GM18526 (cell line): Measurements from ENCODE around the gene IGDCC3.

Source experiments
- POLR2A ChIP-seq: IDR thresholded peaks from 3 replicates; pipeline ENCODE4 v1.6.1; 2011; ENCODE audit not compliant: insufficient read length; ENCODE audit errors: extremely low read depth

The IGDCC3 gene

DNA sequence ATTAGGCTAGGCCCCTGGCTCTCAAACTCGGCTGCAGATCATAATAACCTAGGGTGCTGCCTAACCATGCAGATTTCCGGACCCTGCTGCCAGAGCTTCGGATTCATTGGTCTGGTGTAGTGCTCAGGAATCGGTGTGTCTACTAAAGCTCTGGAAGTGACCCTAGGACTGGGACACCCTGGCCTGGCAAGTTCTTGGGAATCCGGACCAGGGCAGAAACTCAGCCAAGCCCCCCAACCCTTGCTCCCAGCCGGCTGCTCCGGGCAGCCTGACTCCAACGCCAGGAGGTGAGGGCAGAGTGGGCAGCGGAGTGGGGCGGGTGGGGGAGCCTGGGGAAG is 23.0 kb downstream of the IGDCC3 start:
- no peak for TF ChIP-seq POLR2A

DNA sequence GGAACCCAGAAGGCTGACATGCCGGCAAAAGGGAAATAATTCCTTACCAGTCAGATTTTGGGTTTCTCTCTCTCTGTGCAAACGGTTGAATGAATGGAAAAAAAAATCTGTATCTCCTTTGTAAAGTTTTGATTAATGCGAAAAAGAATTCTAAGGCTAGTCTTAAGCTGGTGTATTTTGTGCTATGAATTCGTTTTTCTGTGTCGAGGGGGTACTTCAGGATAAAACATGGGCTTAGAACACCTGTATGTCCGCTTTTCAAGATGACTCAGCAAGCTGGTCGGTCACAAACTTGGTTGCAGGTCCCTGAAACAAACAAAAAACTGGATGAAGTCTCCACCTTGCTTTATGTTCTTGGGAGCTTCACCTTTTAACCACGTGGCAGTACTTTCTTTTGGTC is 28.5 kb downstream of the IGDCC3 start:
- TF ChIP-seq POLR2A = no peak

DNA sequence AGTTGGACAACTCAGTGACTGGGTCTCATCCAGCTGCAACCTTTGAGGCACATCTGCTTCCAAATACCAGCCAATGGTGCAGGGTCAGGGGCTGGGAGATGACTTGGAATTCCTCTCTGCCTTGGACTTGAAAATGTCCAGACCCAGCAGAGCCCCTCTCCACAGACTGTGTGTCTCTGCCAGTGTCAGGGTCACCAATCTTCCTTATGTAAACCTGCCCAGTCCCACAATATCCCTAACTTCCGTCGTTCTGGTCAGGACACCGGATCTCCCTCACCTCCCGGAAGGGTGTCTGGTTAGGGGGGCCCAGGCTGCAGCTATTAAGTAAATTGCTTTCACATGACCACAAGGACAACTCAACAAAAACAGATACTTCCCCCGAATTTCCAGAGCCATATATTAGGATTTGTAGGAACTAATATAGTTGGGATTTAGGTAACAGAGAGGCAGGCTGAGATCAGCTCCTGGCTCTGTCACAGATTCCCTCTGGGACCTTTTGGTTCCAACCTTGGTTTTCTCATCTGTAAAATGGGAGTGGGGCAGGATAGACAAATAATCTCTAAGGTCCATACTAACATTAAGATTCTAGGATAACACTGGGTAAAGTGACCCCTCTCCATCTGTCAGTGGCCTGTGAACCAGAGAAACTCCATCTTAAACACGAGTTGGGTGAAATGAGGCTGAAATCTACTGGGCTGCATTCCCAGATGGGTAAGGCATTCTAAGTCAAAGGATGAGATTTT is 30.8 kb downstream of the IGDCC3 start:
- TF ChIP-seq POLR2A = no peak

DNA sequence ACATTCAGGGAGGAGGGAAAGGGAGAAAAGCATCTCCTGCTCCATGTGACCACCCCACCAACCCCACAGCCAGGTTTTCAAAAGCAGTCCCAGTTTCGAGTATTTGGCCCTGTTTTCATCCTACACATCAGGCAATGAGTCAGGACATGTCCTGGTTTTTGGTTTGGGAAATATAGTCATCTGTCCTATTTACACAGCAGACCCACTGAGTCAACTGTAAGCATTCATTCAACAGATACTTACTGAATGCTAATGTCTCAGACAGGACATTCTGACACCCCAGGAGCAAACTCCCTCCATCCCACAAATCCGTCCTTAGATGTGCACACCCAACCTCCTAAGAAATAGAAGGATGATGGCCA is 32.9 kb downstream of the IGDCC3 start:
- TF ChIP-seq POLR2A = no peak

DNA sequence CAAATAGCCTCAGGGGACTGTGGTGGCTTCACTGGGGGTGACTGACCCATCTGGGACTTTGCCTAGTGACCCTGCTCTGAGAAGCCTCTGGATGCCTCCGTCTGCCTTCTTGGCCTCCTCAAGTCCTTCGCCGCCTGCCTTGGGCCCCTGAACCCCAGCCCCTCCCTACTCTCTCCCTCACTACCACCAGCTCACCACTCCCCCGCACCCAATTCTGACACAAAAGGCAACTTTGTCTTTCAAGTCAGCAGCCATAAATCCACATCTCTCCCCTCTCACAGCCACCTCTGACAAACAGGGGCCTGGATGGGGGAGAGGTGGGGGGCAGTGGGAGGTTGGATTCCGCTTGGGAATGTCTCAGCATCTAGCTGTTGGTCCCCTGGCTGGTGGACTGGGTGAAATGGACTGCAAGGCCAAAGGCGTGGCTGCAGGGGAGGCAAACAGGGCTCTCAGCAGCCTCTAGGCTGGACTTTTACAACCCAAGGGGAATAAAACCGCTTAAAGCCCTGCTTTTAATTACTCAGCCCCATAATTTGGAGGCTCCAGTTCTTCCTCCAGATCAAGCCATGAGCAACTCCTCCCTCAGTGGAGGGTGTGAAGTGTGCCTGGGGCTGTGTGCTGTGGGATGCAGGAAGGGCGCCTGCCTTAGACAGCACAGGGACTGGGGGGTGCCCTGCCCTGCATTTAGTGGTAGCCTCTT is 33.4 kb downstream of the IGDCC3 start:
- TF ChIP-seq POLR2A = no peak

DNA sequence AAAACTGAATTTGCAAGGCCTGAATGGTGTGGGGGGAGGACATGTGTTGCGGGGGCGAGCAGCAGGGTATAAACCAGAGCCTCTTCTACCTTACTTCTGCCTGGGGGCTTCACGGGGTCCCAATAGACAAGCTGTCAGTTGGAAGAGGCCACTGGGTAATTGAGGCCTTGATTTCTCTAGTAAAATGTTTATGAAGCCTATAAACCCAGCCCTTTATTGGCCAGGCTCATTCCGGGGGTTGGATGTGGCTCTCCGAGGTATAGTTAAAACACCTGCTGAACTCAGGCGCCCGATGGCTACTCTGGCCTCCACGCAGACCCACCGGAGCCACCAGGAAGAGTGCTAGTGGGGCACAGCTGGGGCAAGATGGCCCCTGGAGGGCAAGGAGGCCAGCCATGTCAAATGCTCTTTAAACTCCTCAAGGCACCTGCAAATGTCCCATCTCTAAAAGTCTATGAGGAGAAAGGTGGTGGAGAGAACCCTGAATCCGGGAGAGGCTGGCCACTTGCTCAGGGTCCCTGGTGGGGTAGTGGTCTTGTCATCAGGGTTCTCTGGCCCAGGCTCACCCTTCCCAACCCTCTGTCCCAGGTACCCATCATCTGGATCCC is 34.3 kb downstream of the IGDCC3 start:
- no peak for TF ChIP-seq POLR2A

DNA sequence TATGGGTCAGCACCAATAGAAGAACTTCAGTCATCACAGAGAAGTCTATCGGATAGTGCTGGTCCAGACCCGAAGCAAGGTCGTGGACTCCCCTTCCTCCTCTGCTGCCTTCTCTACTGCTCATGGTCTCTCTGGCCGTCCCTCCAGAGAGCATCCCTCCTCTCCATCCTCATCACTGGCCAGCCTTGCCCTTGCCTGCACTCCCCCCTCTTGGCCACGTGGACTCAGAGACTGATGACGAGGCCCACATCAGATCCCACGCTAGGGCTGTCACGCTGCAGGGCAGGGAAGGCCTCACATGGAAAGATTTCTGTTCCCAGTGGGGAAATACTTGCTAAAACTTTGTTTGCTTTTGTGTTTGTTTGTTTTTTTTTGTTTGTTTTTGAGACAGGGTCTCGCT is 35.3 kb downstream of the IGDCC3 start:
- TF ChIP-seq POLR2A = no peak

DNA sequence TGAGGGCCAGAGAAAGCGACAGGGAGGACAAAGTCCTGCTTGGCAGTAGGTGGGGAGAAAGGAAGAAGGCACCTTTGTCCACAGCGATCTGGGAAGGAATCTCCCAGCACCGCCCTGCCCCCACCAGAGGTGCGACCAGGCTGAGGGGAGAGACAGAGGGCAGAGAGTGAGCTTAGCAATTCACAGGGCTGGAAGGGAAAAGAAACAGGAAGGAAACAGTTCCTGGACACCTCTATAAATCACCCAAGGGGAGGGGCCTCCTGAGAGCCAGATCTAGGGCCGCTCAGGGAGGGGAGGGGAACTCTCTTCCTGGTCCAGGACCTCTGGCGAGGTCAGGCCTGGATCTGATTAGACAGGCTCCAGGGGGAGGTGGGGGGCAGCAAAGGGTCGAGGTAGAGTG is 37.9 kb downstream of the IGDCC3 start:
- TF ChIP-seq POLR2A = no peak

DNA sequence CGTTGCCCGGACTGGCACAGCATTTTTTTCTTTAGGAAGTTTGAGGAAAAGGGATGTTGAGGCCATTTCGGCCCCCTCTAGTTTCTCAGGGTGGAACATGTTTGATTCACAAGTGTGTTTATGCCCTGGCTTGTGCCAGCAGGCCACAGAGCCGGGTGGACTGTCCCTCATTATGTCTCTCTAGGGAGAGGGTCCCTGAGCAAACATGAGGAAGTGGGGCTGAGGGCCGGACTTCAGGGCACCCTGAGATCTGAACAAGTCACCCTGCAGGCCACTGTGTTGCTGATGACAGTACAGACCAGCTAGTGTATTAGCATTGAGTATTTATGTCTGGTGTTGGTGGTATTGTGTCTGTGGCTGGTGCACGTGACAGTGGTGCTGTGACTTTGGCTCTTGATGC is 38.4 kb downstream of the IGDCC3 start:
- TF ChIP-seq POLR2A = no peak

DNA sequence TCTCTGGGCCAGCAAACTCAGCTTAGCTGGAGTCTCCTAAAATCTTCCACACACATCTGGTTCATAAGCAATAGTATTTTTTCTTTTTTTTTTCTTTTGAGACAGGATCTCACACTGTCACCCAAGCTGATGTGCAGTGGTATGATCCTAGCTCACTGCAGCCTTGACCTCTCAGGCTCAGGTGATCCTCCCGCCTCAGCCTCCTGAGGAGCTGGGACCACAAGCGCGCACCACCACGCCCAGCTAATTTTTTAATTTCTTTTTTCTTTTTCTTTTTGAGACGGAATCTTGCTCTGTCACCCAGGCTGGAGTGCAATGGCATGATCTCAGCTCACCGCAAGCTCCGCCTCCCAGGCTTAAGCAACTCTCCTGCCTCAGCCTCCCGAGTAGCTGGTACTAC is 39.0 kb downstream of the IGDCC3 start:
- no peak for TF ChIP-seq POLR2A

DNA sequence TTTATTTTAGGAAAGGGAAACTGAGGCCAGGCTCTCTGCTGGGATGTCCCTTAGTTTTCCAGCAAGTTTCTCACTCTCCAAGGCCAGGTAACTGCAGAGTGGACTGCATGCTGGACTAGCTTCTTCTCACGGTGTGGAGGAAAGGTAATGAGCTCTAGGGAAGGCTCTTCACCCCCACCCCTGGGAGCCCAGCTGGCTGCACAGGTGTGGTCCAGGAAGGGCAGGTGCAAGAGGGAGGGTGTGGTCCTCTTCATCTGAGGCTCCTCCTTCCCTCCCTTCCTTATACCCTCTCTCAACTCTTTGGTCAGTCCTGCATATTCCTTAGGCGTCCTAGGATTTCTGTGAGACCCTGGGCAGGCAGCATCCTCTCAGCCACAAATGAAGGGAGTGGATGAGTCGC is 39.4 kb downstream of the IGDCC3 start:
- no peak for TF ChIP-seq POLR2A

DNA sequence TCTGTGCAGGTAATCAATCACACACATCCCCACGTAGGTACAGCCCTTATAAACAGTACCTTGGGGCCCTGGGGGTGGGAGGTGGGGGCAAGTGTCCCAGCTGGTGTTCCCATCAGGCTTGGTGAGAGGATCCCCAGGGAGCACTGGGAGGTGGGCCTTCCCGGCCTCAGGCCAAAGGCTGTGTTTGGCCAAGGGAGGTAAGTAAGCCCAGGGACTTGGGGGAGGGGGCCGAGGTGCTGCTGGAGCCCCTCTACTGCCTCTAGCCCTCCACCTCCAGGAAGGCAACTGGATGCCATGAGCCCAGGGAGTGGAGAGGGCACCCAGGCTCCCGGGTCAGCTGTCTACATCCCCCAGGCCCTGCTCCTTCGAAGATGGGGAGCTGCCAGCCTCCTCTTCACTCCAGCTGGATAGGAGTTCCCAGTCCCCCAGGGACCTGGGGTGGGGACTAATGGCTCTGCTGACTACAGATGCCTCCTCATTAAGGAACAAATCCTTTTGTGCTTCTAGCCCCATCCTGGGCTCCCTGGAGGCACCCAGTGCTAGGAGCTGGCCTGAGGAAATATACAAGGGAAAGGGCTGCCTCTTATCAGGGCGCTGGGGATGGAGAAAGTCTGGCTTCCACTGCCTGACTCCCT is 40.2 kb downstream of the IGDCC3 start:
- TF ChIP-seq POLR2A = no peak

DNA sequence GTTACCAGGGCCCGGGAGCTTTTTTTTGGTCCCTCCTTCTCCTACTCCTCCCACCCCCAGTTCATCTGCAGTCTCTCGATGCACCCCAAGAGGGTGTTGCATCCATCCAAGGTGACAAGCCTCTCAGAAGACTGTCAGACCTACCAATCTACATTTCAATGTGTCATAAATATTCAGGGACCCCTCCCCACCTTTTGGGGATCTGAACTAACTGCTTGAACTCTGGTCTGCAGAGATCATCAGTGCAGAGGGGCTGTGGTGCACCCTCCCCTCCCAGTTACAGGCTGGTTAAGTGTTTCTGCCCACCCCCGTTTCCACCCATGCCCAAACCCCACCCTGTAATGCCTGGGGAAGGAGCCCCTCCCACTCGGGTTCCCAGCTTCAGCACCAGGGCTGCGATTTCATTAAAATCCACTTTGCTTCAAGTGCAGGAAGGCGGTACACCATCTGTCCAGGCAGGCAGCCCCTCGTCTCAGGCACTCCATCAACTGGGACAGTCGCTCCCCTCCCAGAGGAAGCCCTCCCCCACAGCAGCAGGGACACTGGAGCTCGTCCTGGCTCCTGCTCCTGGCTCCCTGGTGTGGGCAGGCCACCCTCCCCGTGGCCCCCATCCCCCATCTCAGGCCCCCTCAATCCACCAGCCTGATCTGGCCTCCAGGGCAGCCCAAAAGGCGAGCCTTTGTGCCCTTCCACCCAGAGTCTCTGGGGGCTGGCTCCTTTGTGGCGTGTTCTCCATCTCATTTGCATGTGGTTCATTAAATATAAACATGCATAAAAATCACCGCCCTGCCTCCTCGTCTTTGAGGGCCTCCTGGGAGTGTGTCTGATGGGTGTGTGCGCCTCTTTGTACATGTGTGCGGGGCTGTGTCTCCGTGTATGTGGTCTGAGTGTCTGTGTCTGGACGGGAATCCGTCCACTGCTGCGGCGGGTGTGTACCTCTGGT is 41.0 kb downstream of the IGDCC3 start:
- TF ChIP-seq POLR2A = no peak

DNA sequence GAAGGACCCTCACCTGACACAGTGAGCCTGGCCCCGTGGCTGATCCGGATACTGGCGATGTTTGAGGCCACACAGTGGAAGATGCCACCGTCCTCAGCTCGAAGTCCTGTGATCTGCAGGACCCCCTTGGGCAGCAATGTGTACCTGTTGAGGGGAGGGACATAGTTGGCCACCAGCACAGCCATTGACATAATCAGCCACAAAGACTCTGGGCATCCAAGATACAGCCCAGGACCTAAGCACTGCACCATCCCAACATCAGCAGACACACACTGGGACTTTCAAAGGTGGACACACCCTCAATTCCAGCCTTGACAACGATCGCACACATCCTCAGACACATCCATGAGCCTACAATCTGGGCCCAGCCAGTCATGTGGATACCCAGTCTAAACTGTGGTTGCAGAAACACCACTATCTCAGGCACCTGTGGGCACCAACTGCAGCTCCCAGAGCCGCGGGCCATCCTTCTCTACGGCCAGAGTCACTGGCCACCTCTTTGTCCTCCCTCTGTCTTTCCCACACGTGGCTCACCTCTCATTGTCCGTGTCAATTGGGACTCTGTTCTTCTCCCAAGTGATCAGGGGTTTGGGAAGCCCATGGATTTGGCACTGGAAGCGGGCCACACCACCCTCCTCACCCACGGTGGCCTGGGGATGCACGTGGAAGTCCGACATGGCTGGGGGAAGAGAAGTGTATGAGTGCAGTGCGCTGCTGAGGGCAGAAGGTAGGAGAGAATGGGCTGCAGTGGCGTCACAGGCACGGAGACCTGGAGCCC is 42.3 kb downstream of the IGDCC3 start:
- no peak for TF ChIP-seq POLR2A
